ENCODE measurements around the gene SRGAP1.

DNA sequence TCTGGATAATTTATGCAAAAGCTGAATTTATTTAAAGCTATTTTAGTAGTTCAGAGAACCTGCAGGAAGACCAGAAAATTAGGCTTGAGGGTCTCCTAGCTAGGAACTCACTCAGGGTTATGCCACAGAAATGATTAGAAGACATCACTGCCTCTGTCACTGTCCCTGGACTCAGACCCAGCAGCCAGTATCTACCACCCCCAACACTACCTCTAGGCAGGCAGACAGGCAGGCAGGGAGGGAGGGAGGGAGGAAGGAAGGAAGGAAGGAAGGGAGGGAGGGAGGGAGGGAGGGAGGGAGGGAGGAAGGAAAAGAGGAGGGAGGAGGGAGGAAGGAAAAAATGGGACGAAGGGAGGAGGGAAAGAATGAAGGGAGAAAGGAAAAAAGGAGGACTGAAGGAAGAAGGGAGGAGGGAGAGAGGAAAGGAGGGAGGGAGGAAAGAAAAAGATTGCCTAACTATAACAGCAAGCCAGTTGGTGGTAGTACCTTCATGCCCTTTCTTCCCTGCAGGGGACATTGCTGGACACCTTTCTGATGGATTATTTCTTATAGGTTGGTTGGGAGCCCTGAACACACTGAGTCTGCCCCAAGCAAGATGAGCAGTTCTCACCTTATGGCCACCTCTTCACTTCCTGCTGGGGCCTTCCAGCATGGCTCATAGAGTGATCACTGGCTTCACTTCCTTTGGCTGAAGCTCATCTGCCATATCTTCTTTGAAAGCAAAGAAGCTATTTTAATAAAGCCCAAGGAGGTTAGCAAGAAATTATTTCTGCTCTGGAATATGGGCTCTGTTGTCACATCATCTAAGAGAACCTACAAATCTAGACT, 327.9 kb downstream of the SRGAP1 start:
- TF ChIP-seq POLR2AphosphoS5 (IDR thresholded peaks at IDR 0.05), result no peak
- TF ChIP-seq, protein P1, sequence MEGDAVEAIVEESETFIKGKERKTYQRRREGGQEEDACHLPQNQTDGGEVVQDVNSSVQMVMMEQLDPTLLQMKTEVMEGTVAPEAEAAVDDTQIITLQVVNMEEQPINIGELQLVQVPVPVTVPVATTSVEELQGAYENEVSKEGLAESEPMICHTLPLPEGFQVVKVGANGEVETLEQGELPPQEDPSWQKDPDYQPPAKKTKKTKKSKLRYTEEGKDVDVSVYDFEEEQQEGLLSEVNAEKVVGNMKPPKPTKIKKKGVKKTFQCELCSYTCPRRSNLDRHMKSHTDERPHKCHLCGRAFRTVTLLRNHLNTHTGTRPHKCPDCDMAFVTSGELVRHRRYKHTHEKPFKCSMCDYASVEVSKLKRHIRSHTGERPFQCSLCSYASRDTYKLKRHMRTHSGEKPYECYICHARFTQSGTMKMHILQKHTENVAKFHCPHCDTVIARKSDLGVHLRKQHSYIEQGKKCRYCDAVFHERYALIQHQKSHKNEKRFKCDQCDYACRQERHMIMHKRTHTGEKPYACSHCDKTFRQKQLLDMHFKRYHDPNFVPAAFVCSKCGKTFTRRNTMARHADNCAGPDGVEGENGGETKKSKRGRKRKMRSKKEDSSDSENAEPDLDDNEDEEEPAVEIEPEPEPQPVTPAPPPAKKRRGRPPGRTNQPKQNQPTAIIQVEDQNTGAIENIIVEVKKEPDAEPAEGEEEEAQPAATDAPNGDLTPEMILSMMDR (IDR thresholded peaks at IDR 0.05; ENCODE audit: poor library complexity, severe bottlenecking), result no peak
- no peak for TF ChIP-seq MXI1 (conservative IDR thresholded peaks at IDR 0.05; ENCODE audit: poor library complexity, severe bottlenecking)
- TF ChIP-seq EZH2 (IDR thresholded peaks at IDR 0.05; ENCODE audit: borderline replicate concordance, insufficient read depth, low read length, poor library complexity, severe bottlenecking), result no peak
- TF ChIP-seq RAD21 (conservative IDR thresholded peaks at IDR 0.05), result no peak
- TF ChIP-seq EP300 (conservative IDR thresholded peaks at IDR 0.05; ENCODE audit: poor library complexity, severe bottlenecking), result no peak
- TF ChIP-seq, protein P2, sequence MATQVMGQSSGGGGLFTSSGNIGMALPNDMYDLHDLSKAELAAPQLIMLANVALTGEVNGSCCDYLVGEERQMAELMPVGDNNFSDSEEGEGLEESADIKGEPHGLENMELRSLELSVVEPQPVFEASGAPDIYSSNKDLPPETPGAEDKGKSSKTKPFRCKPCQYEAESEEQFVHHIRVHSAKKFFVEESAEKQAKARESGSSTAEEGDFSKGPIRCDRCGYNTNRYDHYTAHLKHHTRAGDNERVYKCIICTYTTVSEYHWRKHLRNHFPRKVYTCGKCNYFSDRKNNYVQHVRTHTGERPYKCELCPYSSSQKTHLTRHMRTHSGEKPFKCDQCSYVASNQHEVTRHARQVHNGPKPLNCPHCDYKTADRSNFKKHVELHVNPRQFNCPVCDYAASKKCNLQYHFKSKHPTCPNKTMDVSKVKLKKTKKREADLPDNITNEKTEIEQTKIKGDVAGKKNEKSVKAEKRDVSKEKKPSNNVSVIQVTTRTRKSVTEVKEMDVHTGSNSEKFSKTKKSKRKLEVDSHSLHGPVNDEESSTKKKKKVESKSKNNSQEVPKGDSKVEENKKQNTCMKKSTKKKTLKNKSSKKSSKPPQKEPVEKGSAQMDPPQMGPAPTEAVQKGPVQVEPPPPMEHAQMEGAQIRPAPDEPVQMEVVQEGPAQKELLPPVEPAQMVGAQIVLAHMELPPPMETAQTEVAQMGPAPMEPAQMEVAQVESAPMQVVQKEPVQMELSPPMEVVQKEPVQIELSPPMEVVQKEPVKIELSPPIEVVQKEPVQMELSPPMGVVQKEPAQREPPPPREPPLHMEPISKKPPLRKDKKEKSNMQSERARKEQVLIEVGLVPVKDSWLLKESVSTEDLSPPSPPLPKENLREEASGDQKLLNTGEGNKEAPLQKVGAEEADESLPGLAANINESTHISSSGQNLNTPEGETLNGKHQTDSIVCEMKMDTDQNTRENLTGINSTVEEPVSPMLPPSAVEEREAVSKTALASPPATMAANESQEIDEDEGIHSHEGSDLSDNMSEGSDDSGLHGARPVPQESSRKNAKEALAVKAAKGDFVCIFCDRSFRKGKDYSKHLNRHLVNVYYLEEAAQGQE (IDR thresholded peaks at IDR 0.05; ENCODE audit: borderline replicate concordance), result no peak
- no peak for TF ChIP-seq SMC3 (conservative IDR thresholded peaks at IDR 0.05; ENCODE audit: poor library complexity)

All from neural cell (in vitro differentiated cells).